Measurements from ENCODE around the gene RAPH1.
"Not testable (repeated sequence)": the region's sequence is repeated elsewhere in the genome, so short reads cannot be mapped to it uniquely, and the experiment has no call there.

Gene RAPH1

GRCh38 chr2:203510256-203510940, 24.7 kb downstream of the RAPH1 start:
- H3K9me3 ChIP-seq (ENCODE audit: insufficient read depth, low read depth, low read length), result peaks cover 7% of the 10 kb centered on the region; the same call in 1 of the 2 replicates
- H3K27ac ChIP-seq (ENCODE audit: low read length), result no peak overlapping the region
- no peak overlapping the region for H3K4me3 ChIP-seq (ENCODE audit: low read length)
- no peaks in the 10 kb centered on the region; the same call in 1 of the 2 replicates for H3K4me1 ChIP-seq (ENCODE audit: insufficient read depth, low read length)
- H3K9ac ChIP-seq (ENCODE audit: low read depth, low read length), result no peak overlapping the region
- H3K27me3 ChIP-seq (ENCODE audit: insufficient read depth, low read length), result no peaks in the 10 kb centered on the region
- H3K36me3 ChIP-seq (ENCODE audit: insufficient read depth, low read depth, low read length), result no peaks in the 10 kb centered on the region

- H3K27ac ChIP-seq (ENCODE audit: low read length); H3K36me3 ChIP-seq (ENCODE audit: insufficient read depth, low read depth, low read length); H3K9ac ChIP-seq (ENCODE audit: low read depth, low read length); H3K27me3 ChIP-seq (ENCODE audit: insufficient read depth, low read length); H3K9me3 ChIP-seq (ENCODE audit: insufficient read depth, low read depth, low read length); H3K4me3 ChIP-seq (ENCODE audit: low read length); H3K4me1 ChIP-seq (ENCODE audit: insufficient read depth, low read length): not testable (repeated sequence)
These were observed 31.6 kb downstream of the RAPH1 start for GRCh38 chr2:203503460-203503859.

- Histone ChIP-seq H3K4me3 (ENCODE audit: low read length) (no peak overlapping the region), H3K9ac (ENCODE audit: low read depth, low read length) (no peak overlapping the region), H3K9me3 (ENCODE audit: insufficient read depth, low read depth, low read length) (peaks cover 7% of the 10 kb centered on the region; the same call in 1 of the 2 replicates)
These were observed 33.2 kb downstream of the RAPH1 start for GRCh38 chr2:203501873-203502272.

GRCh38 chr2:203500951-203501350, 34.1 kb downstream of the RAPH1 start:
- no peaks in the 10 kb centered on the region for H3K4me1 ChIP-seq (ENCODE audit: insufficient read depth, low read length)
- H3K9ac ChIP-seq (ENCODE audit: low read depth, low read length), result no peak overlapping the region
- H3K36me3 ChIP-seq (ENCODE audit: insufficient read depth, low read depth, low read length), result no peaks in the 10 kb centered on the region
- H3K27ac ChIP-seq (ENCODE audit: low read length), result no peak overlapping the region
- H3K4me3 ChIP-seq (ENCODE audit: low read length), result no peak overlapping the region
- peaks cover 4% of the 10 kb centered on the region; the same call in 1 of the 2 replicates for H3K9me3 ChIP-seq (ENCODE audit: insufficient read depth, low read depth, low read length)
- H3K27me3 ChIP-seq (ENCODE audit: insufficient read depth, low read length), result no peaks in the 10 kb centered on the region

More at GRCh38 chr2:203501873-203502272, 33.2 kb downstream of the RAPH1 start:
- H3K4me1 ChIP-seq (ENCODE audit: insufficient read depth, low read length), result no peaks in the 10 kb centered on the region
- no peaks in the 10 kb centered on the region for H3K27me3 ChIP-seq (ENCODE audit: insufficient read depth, low read length)
- no peak overlapping the region for H3K27ac ChIP-seq (ENCODE audit: low read length)
- no peaks in the 10 kb centered on the region for H3K36me3 ChIP-seq (ENCODE audit: insufficient read depth, low read depth, low read length)

GRCh38 chr2:203500297-203500696, 34.8 kb downstream of the RAPH1 start:
- no peaks in the 10 kb centered on the region for H3K4me1 ChIP-seq (ENCODE audit: insufficient read depth, low read length)
- H3K36me3 ChIP-seq (ENCODE audit: insufficient read depth, low read depth, low read length), result no peaks in the 10 kb centered on the region
- H3K27me3 ChIP-seq (ENCODE audit: insufficient read depth, low read length), result no peaks in the 10 kb centered on the region
- no peak overlapping the region for H3K4me3 ChIP-seq (ENCODE audit: low read length)
- H3K9me3 ChIP-seq (ENCODE audit: insufficient read depth, low read depth, low read length), result no peaks in the 10 kb centered on the region
- no peak overlapping the region for H3K27ac ChIP-seq (ENCODE audit: low read length)
- H3K9ac ChIP-seq (ENCODE audit: low read depth, low read length), result no peak overlapping the region

GRCh38 chr2:203498161-203498560, 36.9 kb downstream of the RAPH1 start:
- no peak overlapping the region for H3K4me3 ChIP-seq (ENCODE audit: low read length)
- H3K27me3 ChIP-seq (ENCODE audit: insufficient read depth, low read length), result no peaks in the 10 kb centered on the region
- H3K9ac ChIP-seq (ENCODE audit: low read depth, low read length), result no peak overlapping the region
- H3K27ac ChIP-seq (ENCODE audit: low read length), result no peak overlapping the region
- no peaks in the 10 kb centered on the region for H3K4me1 ChIP-seq (ENCODE audit: insufficient read depth, low read length)
- peaks cover 6% of the 10 kb centered on the region; the same call in 1 of the 2 replicates for H3K36me3 ChIP-seq (ENCODE audit: insufficient read depth, low read depth, low read length)
- no peaks in the 10 kb centered on the region for H3K9me3 ChIP-seq (ENCODE audit: insufficient read depth, low read depth, low read length)

GRCh38 chr2:203492965-203493364, 42.1 kb downstream of the RAPH1 start:
- H3K4me1 ChIP-seq (ENCODE audit: insufficient read depth, low read length), result no peaks in the 10 kb centered on the region
- no peaks in the 10 kb centered on the region for H3K27me3 ChIP-seq (ENCODE audit: insufficient read depth, low read length)
- H3K27ac ChIP-seq (ENCODE audit: low read length), result no peak overlapping the region
- no peak overlapping the region for H3K9ac ChIP-seq (ENCODE audit: low read depth, low read length)
- peaks cover 30% of the 10 kb centered on the region for H3K36me3 ChIP-seq (ENCODE audit: insufficient read depth, low read depth, low read length)
- H3K9me3 ChIP-seq (ENCODE audit: insufficient read depth, low read depth, low read length), result no peaks in the 10 kb centered on the region
- H3K4me3 ChIP-seq (ENCODE audit: low read length), result no peak overlapping the region

- Histone ChIP-seq H3K27ac (ENCODE audit: low read length) (no peak overlapping the region), H3K27me3 (ENCODE audit: insufficient read depth, low read length) (no peaks in the 10 kb centered on the region), H3K36me3 (ENCODE audit: insufficient read depth, low read depth, low read length) (peaks cover 30% of the 10 kb centered on the region), H3K9me3 (ENCODE audit: insufficient read depth, low read depth, low read length) (no peaks in the 10 kb centered on the region), H3K4me3 (ENCODE audit: low read length) (no peak overlapping the region), H3K9ac (ENCODE audit: low read depth, low read length) (no peak overlapping the region), H3K4me1 (ENCODE audit: insufficient read depth, low read length) (no peaks in the 10 kb centered on the region)
These were observed 44.7 kb downstream of the RAPH1 start for GRCh38 chr2:203490391-203490790.

- H3K27ac ChIP-seq (ENCODE audit: low read length), result no peak overlapping the region
- H3K9ac ChIP-seq (ENCODE audit: low read depth, low read length), result no peak overlapping the region
- no peak overlapping the region for H3K4me3 ChIP-seq (ENCODE audit: low read length)
- H3K27me3 ChIP-seq (ENCODE audit: insufficient read depth, low read length), result no peaks in the 10 kb centered on the region
- peaks cover 26% of the 10 kb centered on the region for H3K36me3 ChIP-seq (ENCODE audit: insufficient read depth, low read depth, low read length)
- H3K4me1 ChIP-seq (ENCODE audit: insufficient read depth, low read length), result peaks cover 3% of the 10 kb centered on the region; the same call in 1 of the 2 replicates
- H3K9me3 ChIP-seq (ENCODE audit: insufficient read depth, low read depth, low read length), result no peaks in the 10 kb centered on the region
These were observed 45.6 kb downstream of the RAPH1 start for GRCh38 chr2:203489531-203489930.

- H3K4me3 ChIP-seq (ENCODE audit: low read length), result 0 out of 2 replicates have a peak overlapping the region, but pooled peaks have one; percentile 6
- H3K36me3 ChIP-seq (ENCODE audit: insufficient read depth, low read depth, low read length), result peaks cover 8% of the 10 kb centered on the region
- H3K9me3 ChIP-seq (ENCODE audit: insufficient read depth, low read depth, low read length), result no peaks in the 10 kb centered on the region
- peak overlapping the region; percentile 49; the same call in 1 of the 2 replicates for H3K9ac ChIP-seq (ENCODE audit: low read depth, low read length)
- no peaks in the 10 kb centered on the region for H3K27me3 ChIP-seq (ENCODE audit: insufficient read depth, low read length)
- H3K4me1 ChIP-seq (ENCODE audit: insufficient read depth, low read length), result peaks cover 6% of the 10 kb centered on the region; the same call in 1 of the 2 replicates
- peak overlapping the region; percentile 38 for H3K27ac ChIP-seq (ENCODE audit: low read length)
These were observed 50.6 kb downstream of the RAPH1 start for GRCh38 chr2:203484266-203485112.

GRCh38 chr2:203480623-203481022, 54.5 kb downstream of the RAPH1 start:
- Histone ChIP-seq H3K9me3 (ENCODE audit: insufficient read depth, low read depth, low read length) (no peaks in the 10 kb centered on the region), H3K36me3 (ENCODE audit: insufficient read depth, low read depth, low read length) (no peaks in the 10 kb centered on the region), H3K4me3 (ENCODE audit: low read length) (no peak overlapping the region), H3K27me3 (ENCODE audit: insufficient read depth, low read length) (no peaks in the 10 kb centered on the region), H3K9ac (ENCODE audit: low read depth, low read length) (no peak overlapping the region), H3K4me1 (ENCODE audit: insufficient read depth, low read length) (peaks cover 6% of the 10 kb centered on the region; the same call in 1 of the 2 replicates), H3K27ac (ENCODE audit: low read length) (no peak overlapping the region)

- Histone ChIP-seq H3K27me3 (ENCODE audit: insufficient read depth, low read length) (no peaks in the 10 kb centered on the region), H3K27ac (ENCODE audit: low read length) (no peak overlapping the region), H3K9ac (ENCODE audit: low read depth, low read length) (no peak overlapping the region), H3K9me3 (ENCODE audit: insufficient read depth, low read depth, low read length) (no peaks in the 10 kb centered on the region), H3K36me3 (ENCODE audit: insufficient read depth, low read depth, low read length) (no peaks in the 10 kb centered on the region), H3K4me3 (ENCODE audit: low read length) (no peak overlapping the region), H3K4me1 (ENCODE audit: insufficient read depth, low read length) (no peaks in the 10 kb centered on the region)
These were observed 58.2 kb downstream of the RAPH1 start for GRCh38 chr2:203476881-203477280.

Data from iPS-20b (cell line).